Fibroblast of skin of scalp (primary cell): ENCODE measurements around the gene GPR146.

Source experiments
- DNase-seq: peaks from one replicate; pipeline ENCODE4 v3.0.0-alpha.2; 2013

GPR146 gene

DNA sequence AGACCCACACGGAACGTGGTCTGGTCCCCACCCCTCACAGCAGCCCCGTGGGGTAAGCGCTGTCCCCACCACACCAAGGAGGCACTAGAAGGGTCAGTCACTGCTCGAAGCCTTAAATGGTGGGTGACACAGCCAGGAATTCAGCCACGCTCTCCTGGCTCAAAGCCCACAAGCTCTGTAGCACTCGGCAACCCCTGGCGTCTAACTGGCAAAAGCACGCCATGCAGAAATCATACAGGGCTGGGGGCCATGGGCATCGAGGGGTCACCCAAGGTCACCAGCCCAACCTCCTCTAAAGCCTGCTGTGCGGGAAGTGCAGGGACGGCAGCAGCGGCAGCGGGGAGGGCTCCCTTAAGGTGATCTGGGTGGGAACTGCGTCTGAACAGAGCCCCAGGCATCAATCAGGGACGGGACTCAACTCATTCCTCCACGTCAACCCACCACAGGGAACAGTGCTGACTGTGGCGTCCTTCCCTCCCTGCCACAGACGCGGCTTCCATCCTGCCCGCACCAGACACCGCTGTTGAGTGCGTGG lies 51.3 kb downstream of the GPR146 start:
- peak; percentile 24 for DNase-seq

GRCh38 chr7:1096156-1097119 lies 52.1 kb downstream of the GPR146 start:
- no peak for DNase-seq

DNA sequence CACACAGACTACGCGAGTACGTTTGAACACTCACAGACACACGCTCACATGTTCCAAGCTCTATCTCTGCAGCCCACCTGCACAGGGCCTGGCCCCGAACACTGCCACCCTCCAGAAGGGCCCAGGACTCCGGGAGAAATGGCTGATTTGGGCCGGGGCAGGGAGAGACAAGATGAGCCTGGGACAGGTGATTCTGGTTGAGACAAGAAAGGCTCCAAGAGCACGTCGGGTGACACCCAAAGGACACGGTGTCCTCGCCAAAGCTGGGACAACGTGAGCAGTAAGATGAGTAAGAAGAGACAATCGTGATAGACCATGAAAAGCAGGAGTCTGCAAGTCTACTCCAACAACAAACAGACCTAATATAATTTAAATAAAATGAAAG lies 52.8 kb downstream of the GPR146 start:
- DNase-seq: no peak

- DNase-seq: no peak
Observed at GRCh38 chr7:1098243-1099153, 54.2 kb downstream of the GPR146 start.

GRCh38 chr7:1099154-1099542 lies 54.8 kb downstream of the GPR146 start:
- DNase-seq: no peak

GRCh38 chr7:1099637-1100036 lies 55.3 kb downstream of the GPR146 start:
- DNase-seq: no peak

DNA sequence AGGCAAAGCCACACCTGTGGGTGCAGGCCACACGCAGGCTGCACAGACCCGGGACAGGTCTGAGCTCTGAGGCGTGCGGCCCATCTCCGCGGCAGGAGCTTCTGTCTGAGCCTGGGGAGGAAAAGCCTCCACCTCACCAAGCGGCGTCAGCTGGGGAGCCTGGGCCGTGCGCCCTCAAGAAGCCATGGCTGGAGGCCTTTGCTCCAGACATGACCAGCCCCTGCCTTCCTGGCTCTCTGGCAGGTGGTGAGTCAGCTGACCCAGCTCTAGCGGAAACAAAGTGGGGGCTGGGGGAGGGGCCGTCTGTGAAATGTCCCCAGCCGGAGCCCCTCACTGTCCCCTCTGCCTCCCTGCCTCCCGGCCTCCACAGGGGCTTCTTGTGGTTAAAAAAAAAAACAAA lies 56.0 kb downstream of the GPR146 start:
- no peak for DNase-seq

DNA sequence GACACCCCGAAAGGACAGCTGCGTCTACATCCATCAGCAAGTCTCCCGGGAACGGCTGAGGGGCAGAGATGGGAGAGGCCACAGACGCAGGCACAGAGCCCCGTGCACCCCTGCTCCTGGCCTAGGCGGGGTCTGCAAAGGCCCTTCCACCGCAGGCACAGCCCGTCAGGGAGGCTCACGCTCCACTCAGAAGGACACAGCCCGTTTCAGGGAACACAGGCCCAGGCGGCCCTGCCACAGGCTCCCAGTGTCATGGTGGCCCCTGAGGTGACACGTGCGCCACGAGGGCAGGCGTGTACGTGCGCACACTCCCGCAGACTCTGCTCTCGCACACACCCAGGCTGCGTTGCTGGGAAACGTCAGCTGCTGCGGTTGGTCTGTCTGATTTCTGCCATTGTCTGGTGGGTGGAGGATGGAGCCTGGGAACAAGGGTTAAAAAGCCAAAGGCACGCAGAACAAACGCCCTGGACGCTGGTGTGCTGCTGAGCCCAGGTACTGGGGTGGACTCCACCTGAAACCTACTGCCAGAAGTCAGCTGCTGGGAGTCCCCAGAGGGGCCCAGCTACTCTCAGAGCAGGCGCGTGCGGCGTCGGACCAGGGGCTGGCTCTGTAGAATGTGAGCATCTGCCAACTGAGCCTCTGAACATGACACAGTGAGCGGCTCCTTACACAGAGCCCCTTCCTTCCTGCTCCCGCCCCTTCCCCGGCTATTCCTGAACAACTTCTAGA lies 56.7 kb downstream of the GPR146 start:
- no peak for DNase-seq

- DNase-seq: no peak
Observed at GRCh38 chr7:1101563-1102431, 57.5 kb downstream of the GPR146 start.

GRCh38 chr7:1103009-1103788 lies 58.9 kb downstream of the GPR146 start:
- DNase-seq: no peak

DNA sequence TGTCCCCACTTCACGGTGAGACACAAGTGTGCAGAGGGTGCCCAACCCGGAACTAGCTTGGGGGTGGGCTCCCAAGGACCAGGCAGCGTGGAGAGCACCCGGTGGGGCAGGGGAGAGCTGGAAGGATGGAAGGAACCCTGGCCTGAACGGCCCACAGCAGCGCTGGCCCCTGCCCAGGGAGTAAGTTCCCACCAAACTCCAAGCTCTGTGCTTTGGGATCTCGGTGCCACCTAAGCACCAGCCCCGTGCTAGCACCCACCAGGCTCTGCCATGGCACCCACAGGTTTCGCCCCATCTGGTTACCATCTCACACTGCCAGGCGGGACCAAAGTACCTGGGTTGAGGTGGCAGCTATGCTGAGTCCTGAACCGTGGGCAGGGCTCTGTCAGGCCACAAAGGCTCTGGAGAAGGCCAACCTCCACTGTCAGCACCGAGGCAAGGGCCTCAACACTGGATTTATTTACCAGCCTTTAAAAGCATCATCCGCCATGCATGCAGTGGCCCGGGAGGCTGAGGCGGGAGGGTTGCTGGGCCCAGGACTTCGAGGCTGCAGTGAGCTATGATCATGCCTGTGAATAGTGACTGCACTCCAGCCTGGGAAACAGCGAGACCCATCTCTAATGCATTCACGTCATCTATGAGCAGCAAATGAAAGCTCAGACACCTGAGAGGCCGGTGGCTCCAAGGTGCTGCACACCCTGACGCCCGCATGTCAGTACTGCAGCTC lies 59.6 kb downstream of the GPR146 start:
- no peak for DNase-seq

DNA sequence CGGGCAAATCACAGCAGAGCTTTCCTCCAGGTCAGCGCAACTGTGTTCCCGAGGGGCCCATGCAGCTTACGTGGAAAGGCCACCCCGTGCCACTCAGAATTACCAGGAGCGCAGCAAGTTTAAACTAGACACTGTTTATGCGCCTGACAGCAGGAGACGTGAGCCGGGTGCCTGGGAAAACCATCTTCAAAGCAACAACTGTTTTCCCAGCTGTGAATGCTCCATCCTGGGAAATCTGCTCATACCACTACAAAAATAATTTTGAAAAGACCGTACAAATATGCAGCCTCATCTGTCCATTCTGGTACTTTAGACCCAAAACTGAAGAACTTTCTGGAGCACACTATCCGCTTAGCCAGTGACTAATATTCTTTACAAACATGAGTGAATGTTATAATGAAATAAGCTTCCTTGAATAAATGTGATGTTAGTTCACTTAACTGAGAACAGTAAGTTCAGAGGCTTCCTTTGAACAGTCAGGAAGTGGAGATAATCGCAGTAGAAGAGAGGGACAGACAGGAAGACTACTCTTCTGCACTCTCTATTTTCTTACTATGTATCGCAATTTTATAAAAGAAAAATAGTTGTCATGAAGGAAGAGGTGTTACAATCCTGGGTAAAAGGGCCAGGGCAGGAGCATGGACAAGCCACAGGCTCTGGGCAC lies 60.3 kb downstream of the GPR146 start:
- DNase-seq: no peak

DNA sequence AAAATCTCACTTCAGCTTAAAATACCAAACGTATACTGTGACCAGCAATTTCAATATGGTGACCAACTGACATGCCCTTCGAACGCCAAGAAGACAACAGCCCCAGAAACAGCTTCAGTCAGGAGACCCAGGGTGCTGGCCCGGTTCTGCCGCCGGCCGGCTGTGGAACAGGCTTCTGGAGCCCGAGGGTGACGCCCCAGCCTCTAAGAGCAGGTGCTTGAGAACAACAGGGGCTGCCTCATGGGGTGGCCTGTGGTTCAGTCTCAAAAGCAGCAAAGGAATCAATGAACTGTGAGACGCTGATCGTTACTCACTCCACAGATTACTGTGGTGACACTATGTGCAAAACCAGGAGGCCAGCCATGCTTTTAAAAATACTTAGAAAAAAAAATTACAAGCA lies 60.8 kb downstream of the GPR146 start:
- no peak for DNase-seq

DNA sequence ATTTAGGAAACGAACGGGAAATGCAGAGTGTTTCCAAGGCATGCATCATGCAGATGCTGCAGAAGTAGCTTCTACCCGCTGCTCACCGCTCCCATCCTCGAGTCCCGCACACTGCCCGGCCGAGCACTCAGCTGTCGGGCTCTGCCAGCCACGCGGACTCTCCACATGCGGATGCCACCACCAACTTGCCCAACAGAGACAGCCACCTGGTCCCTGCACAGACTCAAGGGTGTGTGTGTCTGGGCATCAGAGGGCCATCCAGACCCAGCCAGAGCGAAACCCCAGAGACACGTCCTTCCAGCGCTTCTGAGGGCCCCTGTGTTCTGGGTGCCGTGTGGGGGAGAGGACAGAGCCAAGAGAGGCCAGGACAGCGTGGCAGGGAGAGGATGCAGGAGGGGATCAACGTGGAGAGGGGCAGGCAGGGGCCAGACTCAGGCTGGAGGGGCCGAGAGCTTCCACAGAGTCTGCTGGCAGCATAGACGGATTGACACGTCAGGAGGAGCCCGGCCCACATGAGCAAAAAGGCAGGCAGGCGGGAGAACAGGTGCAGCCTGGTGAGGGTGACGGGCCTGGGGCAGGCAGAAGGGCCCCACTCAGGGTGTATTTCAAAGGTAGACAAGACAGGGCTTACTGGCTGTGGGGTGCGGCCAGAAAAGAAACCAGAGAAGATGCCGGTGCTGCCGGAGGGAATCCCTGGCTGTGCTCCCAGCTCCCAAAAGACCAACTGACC lies 61.9 kb downstream of the GPR146 start:
- DNase-seq: no peak

GRCh38 chr7:1106793-1107421 lies 62.6 kb downstream of the GPR146 start:
- DNase-seq: no peak

GRCh38 chr7:1108264-1108920 lies 64.0 kb downstream of the GPR146 start:
- DNase-seq: no peak
